Ovary (tissue), 3 donors: ENCODE measurements around the gene B3GALT4.

Experiments
- CTCF ChIP-seq, 3 donors: fragments of 450-650 bp in 2 of 3; fragments of 200-600 bp in 1 of 3; IDR thresholded peaks; one replicate each; pipeline versions ENCODE4 v1.5.1 to v1.8.0; 2016 to 2022; ENCODE audit warnings: antibody characterized with exemption in 3 of 3, mild to moderate bottlenecking in 1 of 3
- EP300 ChIP-seq: sonication (generic); formaldehyde crosslinking; IDR thresholded peaks from one replicate; pipeline ENCODE4 v1.6.1; 2017; ENCODE audit warnings: antibody characterized with exemption
- POLR2A ChIP-seq: fragments of 450-650 bp; IDR thresholded peaks from one replicate; pipeline ENCODE4 v1.6.1; 2017; ENCODE audit warnings: antibody characterized with exemption, mild to moderate bottlenecking, moderate library complexity
- donor health status: DM: no; HTN: no; CAD: no.

- TF ChIP-seq CTCF (IDR thresholded peaks at IDR 0.05), result peak; percentile 94 to 96 (median 95)
- TF ChIP-seq POLR2A, result no peak
- TF ChIP-seq EP300, result no peak
Measured at GRCh38 chr6:33247977-33248642, 28.8 kb upstream of the B3GALT4 start.
